Keratinocyte (primary cell): ENCODE results near the gene GRK1. TPM values are rescaled to one million over a fixed set of nuclear protein-coding genes. Genes with fewer than 3 reads are reported as not detected.
"Not testable (repeated sequence)": the region's sequence is repeated elsewhere in the genome, so short reads cannot be mapped to it uniquely, and the experiment has no call there.

Experiments
- DNase-seq: peaks from one replicate; pipeline ENCODE4 v3.0.0-alpha.2; 2011; ENCODE audit warnings: low read depth, missing footprints, low spot score
- FAIRE-seq: peaks from 2 replicates; lab custom pipeline; 2011; peaks lifted over from hg19 to GRCh38; lab: Jason Lieb, UNC
- H2AFZ ChIP-seq: 2 replicates; pipeline ENCODE4 v1.6.0; 2012; ENCODE audit warnings: low read length, control low read depth, inconsistent platforms; ENCODE audit not compliant: control insufficient read depth
- H3K27ac ChIP-seq: 2 replicates; pipeline ENCODE4 v1.5.1; 2011; ENCODE audit warnings: low read length; ENCODE audit not compliant: control insufficient read depth, insufficient read depth
- H3K27me3 ChIP-seq: 3 replicates; pipeline ENCODE4 v1.6.0; 2011; ENCODE audit warnings: low read length; ENCODE audit not compliant: control insufficient read depth, insufficient read depth; ENCODE audit errors: extremely low read depth
- H3K36me3 ChIP-seq, 2 experiments: 2 replicates in 1 of 2; 3 replicates in 1 of 2; pipeline ENCODE4 v1.5.1; 2011; ENCODE audit warnings: low read length in 2 of 2, mild to moderate bottlenecking in 1 of 2; ENCODE audit not compliant: control insufficient read depth in 2 of 2, insufficient read depth in 2 of 2; ENCODE audit errors: extremely low read depth in 1 of 2
- H3K4me1 ChIP-seq: 3 replicates; pipeline ENCODE4 v1.5.1; 2011; ENCODE audit warnings: low read length; ENCODE audit not compliant: control insufficient read depth, insufficient read depth; ENCODE audit errors: extremely low read depth
- H3K4me2 ChIP-seq: 3 replicates; pipeline ENCODE4 v1.6.0; 2011; ENCODE audit warnings: low read depth, low read length; ENCODE audit not compliant: control insufficient read depth, insufficient read depth; ENCODE audit errors: extremely low read depth
- H3K4me3 ChIP-seq, 3 experiments: fragments of 200-600 bp in 1 of 3; sonication (generic) in 1 of 3; 2 replicates in 2 of 3; 3 replicates in 1 of 3; pipeline ENCODE4 v1.5.1; 2011 to 2016; ENCODE audit warnings: low read length in 3 of 3, mild to moderate bottlenecking in 3 of 3, control low read depth in 2 of 3, inconsistent platforms in 1 of 3, low read depth in 1 of 3, mixed read lengths in 1 of 3, mixed run types in 1 of 3, moderate library complexity in 1 of 3; ENCODE audit not compliant: control insufficient read depth in 2 of 3, insufficient read depth in 2 of 3; ENCODE audit errors: extremely low read depth in 1 of 3
- H3K79me2 ChIP-seq: 2 replicates; pipeline ENCODE4 v1.6.0; 2012; ENCODE audit warnings: low read length; ENCODE audit not compliant: control insufficient read depth, insufficient read depth
- H3K9ac ChIP-seq: 3 replicates; pipeline ENCODE4 v1.6.0; 2011; ENCODE audit warnings: low read length; ENCODE audit not compliant: control insufficient read depth, insufficient read depth; ENCODE audit errors: extremely low read depth
- H3K9me1 ChIP-seq: 3 replicates; pipeline ENCODE4 v1.6.0; 2011; ENCODE audit warnings: low read length; ENCODE audit not compliant: control insufficient read depth, insufficient read depth; ENCODE audit errors: extremely low read depth
- H3K9me3 ChIP-seq: 2 replicates; pipeline ENCODE4 v1.5.1; 2012; ENCODE audit warnings: low read depth, low read length; ENCODE audit not compliant: control insufficient read depth
- H4K20me1 ChIP-seq: 3 replicates; pipeline ENCODE4 v1.6.0; 2011; ENCODE audit warnings: low read length; ENCODE audit not compliant: control insufficient read depth, insufficient read depth; ENCODE audit errors: extremely low read depth
- EZH2 ChIP-seq: IDR thresholded peaks from one replicate; pipeline ENCODE4 v1.6.1; 2012; ENCODE audit warnings: inconsistent platforms, mild to moderate bottlenecking, low read length, moderate library complexity
- dilution Hi-C: fragments of 300-500 bp; cut with MboI; formaldehyde crosslinking; loops from one replicate; pipeline ENCODE4 v1.7.0; 2020; ENCODE audit warnings: low sequenced_read_pairs; ENCODE audit not compliant: extremely low pct_ligation_motif_present
- polyA plus RNA-seq, 5 experiments: library from polyadenylated mRNA; depleted of rRNA in 3 of 5; stranded (reverse) in 3 of 5; stranded (forward) in 1 of 5; unstranded in 1 of 5; fragments of >200 nt; gene quantifications; 1 replicate in 1 of 5; 2 replicates in 3 of 5; 3 replicates in 1 of 5; pipeline versions ENCODE4 v1.2.1 to v1.2.3, GENCODE V29; 2011 to 2012; ENCODE audit warnings: missing spikeins in 2 of 5, low read depth in 1 of 5, low replicate concordance in 1 of 5
- TF ChIP-seq, protein P1 (sequence below), 3 experiments: IDR thresholded peaks in 1 of 3; conservative IDR thresholded peaks in 1 of 3; optimal IDR thresholded peaks in 1 of 3; 2 replicates in 2 of 3; 3 replicates in 1 of 3; pipeline versions ENCODE3 to v1.5.1; 2011; ENCODE audit warnings: low read length in 3 of 3, mild to moderate bottlenecking in 3 of 3, moderate library complexity in 2 of 3, control low read depth in 1 of 3, inconsistent platforms in 1 of 3; ENCODE audit not compliant: insufficient read depth in 2 of 3; ENCODE audit errors: extremely low read depth in 1 of 3

Gene GRK1
- polyA plus RNA-seq, 1 donor (not counting 4 experiments of a cell fraction or from before 2014, with no cell fraction given), result not detected

DNA sequence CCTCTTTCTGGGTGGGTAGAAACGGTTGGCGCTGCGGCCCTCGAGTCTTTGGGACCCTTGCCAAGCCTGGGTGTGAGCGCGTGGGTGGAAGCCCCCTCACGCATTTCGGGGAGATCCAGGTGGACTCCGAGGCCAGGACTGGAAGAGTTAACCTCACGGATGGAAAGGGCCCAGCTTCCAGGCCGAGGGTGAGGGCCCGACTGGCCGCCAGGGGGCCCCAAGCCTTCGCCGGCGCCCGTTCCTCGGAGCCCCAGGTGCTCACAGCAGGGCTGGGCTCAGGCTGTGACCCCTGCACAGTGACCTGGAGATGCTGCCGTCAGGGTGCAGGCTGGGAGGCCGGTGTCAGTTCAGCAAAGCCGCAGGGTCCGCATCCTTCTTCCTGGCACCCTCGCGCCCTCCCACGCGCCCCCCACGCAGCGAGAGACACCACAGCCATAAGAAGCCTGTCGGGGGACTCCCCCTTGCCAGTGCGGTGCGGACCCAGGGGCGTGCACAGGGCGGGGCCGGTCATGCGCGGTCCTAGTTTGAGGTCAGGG, 57.8 kb downstream of the GRK1 start:
- Histone ChIP-seq H3K4me3 (peak overlapping the region in 2 of 3 experiments; percentile 37 to 38), H3K9ac (no peak overlapping the region), H3K27me3 (peaks cover 23% of the 10 kb centered on the region), H3K9me3 (peaks cover 8% of the 10 kb centered on the region), H2AFZ (peak overlapping the region; percentile 74), H3K36me3 (no peaks in the 10 kb centered on the region), H4K20me1 (no peaks in the 10 kb centered on the region), H3K79me2 (no peaks in the 10 kb centered on the region), H3K9me1 (no peaks in the 10 kb centered on the region), H3K4me1 (peaks cover 4% of the 10 kb centered on the region), H3K4me2 (peak overlapping the region; percentile 45), H3K27ac (no peak overlapping the region)
- dilution Hi-C loops, result no loop called here
- FAIRE-seq, result no peak
- TF ChIP-seq, protein P1, sequence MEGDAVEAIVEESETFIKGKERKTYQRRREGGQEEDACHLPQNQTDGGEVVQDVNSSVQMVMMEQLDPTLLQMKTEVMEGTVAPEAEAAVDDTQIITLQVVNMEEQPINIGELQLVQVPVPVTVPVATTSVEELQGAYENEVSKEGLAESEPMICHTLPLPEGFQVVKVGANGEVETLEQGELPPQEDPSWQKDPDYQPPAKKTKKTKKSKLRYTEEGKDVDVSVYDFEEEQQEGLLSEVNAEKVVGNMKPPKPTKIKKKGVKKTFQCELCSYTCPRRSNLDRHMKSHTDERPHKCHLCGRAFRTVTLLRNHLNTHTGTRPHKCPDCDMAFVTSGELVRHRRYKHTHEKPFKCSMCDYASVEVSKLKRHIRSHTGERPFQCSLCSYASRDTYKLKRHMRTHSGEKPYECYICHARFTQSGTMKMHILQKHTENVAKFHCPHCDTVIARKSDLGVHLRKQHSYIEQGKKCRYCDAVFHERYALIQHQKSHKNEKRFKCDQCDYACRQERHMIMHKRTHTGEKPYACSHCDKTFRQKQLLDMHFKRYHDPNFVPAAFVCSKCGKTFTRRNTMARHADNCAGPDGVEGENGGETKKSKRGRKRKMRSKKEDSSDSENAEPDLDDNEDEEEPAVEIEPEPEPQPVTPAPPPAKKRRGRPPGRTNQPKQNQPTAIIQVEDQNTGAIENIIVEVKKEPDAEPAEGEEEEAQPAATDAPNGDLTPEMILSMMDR (optimal IDR thresholded peaks at IDR 0.05 in 1 of 3, IDR thresholded peaks at IDR 0.05 in 1 of 3, conservative IDR thresholded peaks at IDR 0.05 in 1 of 3; ENCODE audit: extremely low read depth in 1 of 3, insufficient read depth in 2 of 3, low read length in 3 of 3), result peak in 2 of 3 experiments; percentile 74 to 95
- TF ChIP-seq EZH2, result no peak
- no peak for DNase-seq

DNA sequence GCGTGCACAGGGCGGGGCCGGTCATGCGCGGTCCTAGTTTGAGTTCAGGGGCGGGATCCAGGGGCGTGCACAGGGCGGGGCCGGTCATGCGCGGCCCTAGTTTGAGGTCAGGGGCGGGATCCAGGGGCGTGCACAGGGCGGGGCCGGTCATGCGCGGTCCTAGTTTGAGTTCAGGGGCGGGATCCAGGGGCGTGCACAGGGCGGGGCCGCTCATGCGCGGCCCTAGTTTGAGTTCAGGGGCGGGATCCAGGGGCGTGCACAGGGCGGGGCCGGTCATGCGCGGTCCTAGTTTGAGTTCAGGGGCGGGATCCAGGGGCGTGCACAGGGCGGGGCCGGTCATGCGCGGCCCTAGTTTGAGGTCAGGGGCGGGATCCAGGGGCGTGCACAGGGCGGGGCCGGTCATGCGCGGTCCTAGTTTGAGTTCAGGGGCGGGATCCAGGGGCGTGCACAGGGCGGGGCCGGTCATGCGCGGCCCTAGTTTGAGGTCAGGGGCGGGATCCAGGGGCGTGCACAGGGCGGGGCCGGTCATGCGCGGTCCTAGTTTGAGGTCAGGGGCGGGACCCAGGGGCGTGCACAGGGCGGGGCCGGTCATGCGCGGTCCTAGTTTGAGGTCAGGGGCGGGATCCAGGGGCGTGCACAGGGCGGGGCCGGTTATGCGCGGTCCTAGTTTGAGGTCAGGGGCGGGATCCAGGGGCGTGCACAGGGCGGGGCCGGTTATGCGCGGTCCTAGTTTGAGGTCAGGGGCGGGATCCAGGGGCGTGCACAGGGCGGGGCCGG, 58.5 kb downstream of the GRK1 start:
- H2AFZ ChIP-seq, H3K9me1 ChIP-seq, H3K9me3 ChIP-seq, H3K27ac ChIP-seq, DNase-seq, H3K36me3 ChIP-seq, H3K4me2 ChIP-seq, H4K20me1 ChIP-seq, H3K4me1 ChIP-seq, dilution Hi-C loops, FAIRE-seq, H3K79me2 ChIP-seq, H3K9ac ChIP-seq: not testable (repeated sequence)
- Histone ChIP-seq H3K4me3 (peak overlapping the region in 1 of 3 experiments; percentile 37), H3K27me3 (peaks cover 28% of the 10 kb centered on the region)

DNA sequence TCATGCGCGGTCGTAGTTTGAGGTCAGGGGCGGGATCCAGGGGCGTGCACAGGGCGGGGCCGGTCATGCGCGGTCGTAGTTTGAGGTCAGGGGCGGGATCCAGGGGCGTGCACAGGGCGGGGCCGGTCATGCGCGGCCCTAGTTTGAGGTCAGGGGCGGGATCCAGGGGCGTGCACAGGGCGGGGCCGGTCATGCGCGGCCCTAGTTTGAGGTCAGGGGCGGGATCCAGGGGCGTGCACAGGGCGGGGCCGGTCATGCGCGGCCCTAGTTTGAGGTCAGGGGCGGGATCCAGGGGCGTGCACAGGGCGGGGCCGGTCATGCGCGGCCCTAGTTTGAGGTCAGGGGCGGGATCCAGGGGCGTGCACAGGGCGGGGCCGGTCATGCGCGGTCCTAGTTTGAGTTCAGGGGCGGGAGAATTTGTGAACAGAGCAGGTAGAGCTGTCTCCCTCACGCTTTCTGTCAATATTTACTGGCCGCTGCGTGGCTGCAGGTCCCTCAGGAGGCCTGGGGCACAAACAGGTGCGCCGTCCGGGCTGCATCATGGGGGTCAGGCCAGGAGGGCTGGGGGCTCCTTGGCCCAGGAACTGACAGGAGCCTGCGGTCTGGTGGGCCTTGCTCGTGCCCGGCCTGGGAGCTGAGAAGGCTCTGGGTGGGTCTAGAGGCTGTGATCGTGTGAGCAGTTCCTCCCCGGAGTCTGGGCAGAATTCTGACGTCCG, 59.2 kb downstream of the GRK1 start:
- H4K20me1 ChIP-seq, FAIRE-seq, H3K9me3 ChIP-seq, H3K4me3 ChIP-seq, H3K36me3 ChIP-seq, DNase-seq, H3K4me1 ChIP-seq, dilution Hi-C loops, H3K27ac ChIP-seq, H3K9ac ChIP-seq, H2AFZ ChIP-seq, H3K4me2 ChIP-seq, H3K9me1 ChIP-seq, H3K79me2 ChIP-seq: not testable (repeated sequence)
- H3K27me3 ChIP-seq, result peaks cover 36% of the 10 kb centered on the region
